ENCODE data around the gene BRICD5.

Gene BRICD5

DNA sequence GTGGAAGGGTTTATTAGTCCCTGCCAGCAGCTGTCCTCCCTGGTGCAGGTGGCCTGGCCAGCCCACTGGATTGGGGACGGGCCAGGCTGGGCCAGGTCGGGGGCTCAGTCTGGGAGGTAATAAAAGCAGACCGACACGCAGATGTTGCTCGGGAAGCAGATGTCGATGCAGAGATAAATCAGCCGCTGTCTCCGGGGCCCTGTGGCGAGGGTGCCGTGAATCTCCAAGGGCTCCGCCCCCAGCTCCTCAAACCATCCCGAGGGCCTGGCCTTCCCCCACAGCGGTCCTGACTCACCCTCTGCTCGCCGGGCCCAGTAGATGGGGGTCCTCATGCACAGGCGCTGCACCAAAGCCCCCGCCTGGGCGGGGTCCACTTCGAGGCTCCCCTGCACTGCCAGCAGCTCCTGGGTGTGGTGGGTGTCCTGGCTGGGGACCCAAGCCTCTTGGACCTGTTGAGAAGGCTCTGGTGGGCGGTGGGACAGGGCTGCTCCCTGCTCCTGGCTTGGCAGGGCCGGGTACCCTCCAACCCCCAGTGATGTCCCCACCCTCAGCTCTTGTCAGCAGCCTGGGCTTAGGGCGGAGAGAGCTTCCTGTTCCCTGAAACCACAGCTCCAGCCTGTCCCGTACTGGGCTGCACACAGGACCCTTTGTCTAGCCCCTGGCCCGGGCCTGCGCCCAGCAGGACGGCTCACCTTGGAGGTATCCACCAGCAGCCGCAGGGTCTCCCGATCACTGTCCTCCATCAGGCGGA, 1.2 kb downstream of the BRICD5 start:
- Histone ChIP-seq H3K27me3 (ENCODE audit: insufficient read depth, low read depth, severe bottlenecking) (no peaks in the 10 kb centered on the region), H3K36me3 (peaks cover 68% of the 10 kb centered on the region), H3K27ac (peak overlapping the region; percentile 93), H3K9me3 (ENCODE audit: severe bottlenecking) (no peaks in the 10 kb centered on the region), H3K4me3 (ENCODE audit: low read depth, low read length) (no peak overlapping the region)
- DNase-seq: no peak
- TF ChIP-seq, protein P1, sequence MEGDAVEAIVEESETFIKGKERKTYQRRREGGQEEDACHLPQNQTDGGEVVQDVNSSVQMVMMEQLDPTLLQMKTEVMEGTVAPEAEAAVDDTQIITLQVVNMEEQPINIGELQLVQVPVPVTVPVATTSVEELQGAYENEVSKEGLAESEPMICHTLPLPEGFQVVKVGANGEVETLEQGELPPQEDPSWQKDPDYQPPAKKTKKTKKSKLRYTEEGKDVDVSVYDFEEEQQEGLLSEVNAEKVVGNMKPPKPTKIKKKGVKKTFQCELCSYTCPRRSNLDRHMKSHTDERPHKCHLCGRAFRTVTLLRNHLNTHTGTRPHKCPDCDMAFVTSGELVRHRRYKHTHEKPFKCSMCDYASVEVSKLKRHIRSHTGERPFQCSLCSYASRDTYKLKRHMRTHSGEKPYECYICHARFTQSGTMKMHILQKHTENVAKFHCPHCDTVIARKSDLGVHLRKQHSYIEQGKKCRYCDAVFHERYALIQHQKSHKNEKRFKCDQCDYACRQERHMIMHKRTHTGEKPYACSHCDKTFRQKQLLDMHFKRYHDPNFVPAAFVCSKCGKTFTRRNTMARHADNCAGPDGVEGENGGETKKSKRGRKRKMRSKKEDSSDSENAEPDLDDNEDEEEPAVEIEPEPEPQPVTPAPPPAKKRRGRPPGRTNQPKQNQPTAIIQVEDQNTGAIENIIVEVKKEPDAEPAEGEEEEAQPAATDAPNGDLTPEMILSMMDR (IDR thresholded peaks at IDR 0.05; ENCODE audit: low read depth, low read length): no peak

DNA sequence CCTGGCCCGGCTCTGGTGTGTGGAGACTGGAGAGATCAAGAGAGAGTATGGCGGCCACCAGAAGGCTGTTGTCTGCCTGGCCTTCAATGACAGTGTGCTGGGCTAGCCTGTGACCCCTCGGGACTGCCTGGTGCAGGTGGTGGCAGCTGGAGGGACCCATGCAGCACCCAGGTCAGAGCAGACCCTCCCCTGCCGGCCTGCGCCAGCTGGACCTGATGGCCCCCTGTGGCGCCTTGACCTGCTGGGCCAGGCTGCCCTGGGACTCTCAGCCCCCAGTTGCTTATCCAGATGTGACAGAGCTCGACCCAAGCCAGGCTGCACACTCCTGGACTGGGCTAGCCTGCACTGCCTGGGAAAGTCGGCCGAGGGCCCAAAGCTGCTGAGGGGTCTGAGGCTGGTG, 1.9 kb downstream of the BRICD5 start:
- Histone ChIP-seq H3K36me3 (peaks cover 68% of the 10 kb centered on the region), H3K27me3 (ENCODE audit: insufficient read depth, low read depth, severe bottlenecking) (no peaks in the 10 kb centered on the region), H3K9me3 (ENCODE audit: severe bottlenecking) (no peaks in the 10 kb centered on the region), H3K27ac (peak overlapping the region; percentile 93), H3K4me3 (ENCODE audit: low read depth, low read length) (no peak overlapping the region)
- no peak for DNase-seq
- TF ChIP-seq, protein P1 (IDR thresholded peaks at IDR 0.05; ENCODE audit: low read depth, low read length): no peak

DNA sequence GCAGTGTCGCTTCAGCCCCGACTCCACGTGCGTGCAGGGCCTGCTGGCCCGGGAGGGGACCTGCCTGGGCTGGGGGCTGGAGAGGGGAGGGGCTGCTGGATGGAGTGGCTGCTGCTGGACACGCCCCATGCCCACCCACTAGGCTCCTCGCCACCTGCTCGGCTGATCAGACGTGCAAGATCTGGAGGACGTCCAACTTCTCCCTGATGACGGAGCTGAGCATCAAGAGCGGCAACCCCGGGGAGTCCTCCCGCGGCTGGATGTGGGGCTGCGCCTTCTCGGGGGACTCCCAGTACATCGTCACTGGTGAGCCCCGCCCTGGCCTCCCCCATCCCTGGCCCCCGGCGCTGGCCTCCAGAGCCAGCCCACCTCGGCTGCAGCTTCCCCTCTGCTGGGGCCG, 2.4 kb downstream of the BRICD5 start:
- no peaks in the 10 kb centered on the region for H3K9me3 ChIP-seq (ENCODE audit: severe bottlenecking)
- TF ChIP-seq, protein P1 (IDR thresholded peaks at IDR 0.05; ENCODE audit: low read depth, low read length): no peak
- H3K36me3 ChIP-seq: peaks cover 64% of the 10 kb centered on the region
- H3K27ac ChIP-seq: peak overlapping the region; percentile 93
- H3K4me3 ChIP-seq (ENCODE audit: low read depth, low read length): no peak overlapping the region
- H3K27me3 ChIP-seq (ENCODE audit: insufficient read depth, low read depth, severe bottlenecking): no peaks in the 10 kb centered on the region
- DNase-seq: no peak

DNA sequence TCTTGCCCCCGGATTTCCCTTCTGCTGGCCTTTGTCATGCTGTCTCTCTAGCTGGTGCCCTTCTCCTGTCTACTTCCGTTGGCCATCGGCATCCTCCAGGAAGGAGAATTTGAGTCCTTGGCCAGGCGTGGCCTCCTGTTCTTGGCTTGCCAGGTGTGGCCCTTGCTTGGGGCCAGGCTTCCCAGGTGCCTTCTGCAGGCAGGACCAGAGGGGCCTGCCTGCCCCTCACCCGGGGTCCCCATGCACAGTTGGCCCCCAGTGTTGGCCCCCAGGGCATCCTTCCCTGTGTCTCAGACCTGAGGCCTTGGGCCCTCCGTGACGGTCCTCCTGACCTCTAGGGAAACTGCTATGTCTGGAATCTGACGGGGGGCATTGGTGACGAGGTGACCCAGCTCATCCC, 2.8 kb downstream of the BRICD5 start:
- no peak overlapping the region for H3K4me3 ChIP-seq (ENCODE audit: low read depth, low read length)
- peaks cover 59% of the 10 kb centered on the region for H3K36me3 ChIP-seq
- H3K27ac ChIP-seq: peak overlapping the region; percentile 93
- TF ChIP-seq, protein P1 (IDR thresholded peaks at IDR 0.05; ENCODE audit: low read depth, low read length): no peak
- no peak for DNase-seq
- H3K9me3 ChIP-seq (ENCODE audit: severe bottlenecking): no peaks in the 10 kb centered on the region
- H3K27me3 ChIP-seq (ENCODE audit: insufficient read depth, low read depth, severe bottlenecking): no peaks in the 10 kb centered on the region

DNA sequence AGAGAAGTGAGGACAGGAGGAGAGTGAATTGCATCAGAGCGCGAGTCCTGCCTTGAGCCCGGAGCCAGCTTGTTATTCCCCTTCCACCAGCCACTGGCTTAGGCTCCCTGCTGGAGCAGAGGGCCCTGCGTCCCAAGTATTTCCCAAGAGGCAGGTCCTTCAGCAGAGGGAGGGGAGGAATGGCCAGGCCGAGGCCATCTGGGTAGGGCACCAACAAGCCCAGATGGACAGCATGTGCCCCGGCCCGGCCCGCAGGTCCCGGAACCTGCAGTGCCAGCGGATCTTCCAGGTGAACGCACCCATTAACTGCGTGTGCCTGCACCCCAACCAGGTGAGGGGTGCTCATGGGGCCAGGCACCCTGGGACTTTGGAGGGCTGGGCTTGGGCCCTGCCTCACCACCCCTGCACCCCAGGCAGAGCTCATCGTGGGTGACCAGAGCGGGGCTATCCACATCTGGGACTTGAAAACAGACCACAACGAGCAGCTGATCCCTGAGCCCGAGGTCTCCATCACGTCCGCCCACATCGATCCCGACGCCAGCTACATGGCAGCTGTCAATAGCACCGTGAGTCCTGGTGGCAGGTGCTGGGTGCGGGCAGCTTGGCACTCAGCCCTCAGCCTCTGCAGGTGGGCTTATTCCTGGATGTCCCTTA, 3.8 kb downstream of the BRICD5 start:
- H3K4me3 ChIP-seq (ENCODE audit: low read depth, low read length): no peak overlapping the region

More for the DNA sequence above, 3.8 kb downstream of the BRICD5 start:
- peaks cover 50% of the 10 kb centered on the region for H3K36me3 ChIP-seq
- no peaks in the 10 kb centered on the region for H3K9me3 ChIP-seq (ENCODE audit: severe bottlenecking)
- no peaks in the 10 kb centered on the region for H3K27me3 ChIP-seq (ENCODE audit: insufficient read depth, low read depth, severe bottlenecking)
- DNase-seq: no peak
- H3K27ac ChIP-seq: peak overlapping the region; percentile 99
- TF ChIP-seq, protein P1 (IDR thresholded peaks at IDR 0.05; ENCODE audit: low read depth, low read length): no peak
